GM12864 (cell line): ENCODE measurements around the gene LARP4B.

Experiments used
- DNase-seq: peaks from one replicate; pipeline ENCODE4 v3.0.0-alpha.2; 2011; ENCODE audit warnings: low read depth
- H3K4me3 ChIP-seq: 2 replicates; pipeline ENCODE4 v1.5.1; 2011; ENCODE audit warnings: mild to moderate bottlenecking, low read depth, low read length, control low read depth
- CTCF ChIP-seq: IDR thresholded peaks from 2 replicates; pipeline ENCODE4 v1.5.1; 2011; ENCODE audit warnings: low read depth, mild to moderate bottlenecking, moderate library complexity, low read length, control low read depth, inconsistent platforms; ENCODE audit errors: missing control alignments

Gene LARP4B

GRCh38 chr10:966466-967235, 35.1 kb upstream of the LARP4B start:
- no peak for TF ChIP-seq CTCF
- no peak for DNase-seq
- no peak overlapping the region for H3K4me3 ChIP-seq

GRCh38 chr10:964988-965417, 33.5 kb upstream of the LARP4B start:
- H3K4me3 ChIP-seq: no peak overlapping the region
- DNase-seq: no peak
- no peak for TF ChIP-seq CTCF

- no peak for DNase-seq
- no peak for TF ChIP-seq CTCF
- H3K4me3 ChIP-seq: no peak overlapping the region
These were observed 32.9 kb upstream of the LARP4B start for GRCh38 chr10:964321-964987.

- no peak for DNase-seq
- no peak for TF ChIP-seq CTCF
- H3K4me3 ChIP-seq: no peak overlapping the region
These were observed 32.1 kb upstream of the LARP4B start for GRCh38 chr10:963655-964054.

GRCh38 chr10:963186-963585, 31.7 kb upstream of the LARP4B start:
- no peak for DNase-seq
- TF ChIP-seq CTCF: no peak
- H3K4me3 ChIP-seq: no peak overlapping the region

GRCh38 chr10:962342-962741, 30.8 kb upstream of the LARP4B start:
- TF ChIP-seq CTCF: no peak
- no peak for DNase-seq

More at GRCh38 chr10:962342-962741, 30.8 kb upstream of the LARP4B start:
- H3K4me3 ChIP-seq: no peak overlapping the region
